IPS-NIHi7 (cell line): Measurements from ENCODE around the gene CD55.
"Not testable (repeated sequence)": the region's sequence is repeated elsewhere in the genome, so short reads cannot be mapped to it uniquely, and the experiment has no call there.

ENCODE experiments used
- DNase-seq: peaks from one replicate; pipeline ENCODE4 v3.0.0; 2012; ENCODE audit warnings: mixed read lengths; ENCODE audit errors: extremely low spot score

Gene CD55

DNA sequence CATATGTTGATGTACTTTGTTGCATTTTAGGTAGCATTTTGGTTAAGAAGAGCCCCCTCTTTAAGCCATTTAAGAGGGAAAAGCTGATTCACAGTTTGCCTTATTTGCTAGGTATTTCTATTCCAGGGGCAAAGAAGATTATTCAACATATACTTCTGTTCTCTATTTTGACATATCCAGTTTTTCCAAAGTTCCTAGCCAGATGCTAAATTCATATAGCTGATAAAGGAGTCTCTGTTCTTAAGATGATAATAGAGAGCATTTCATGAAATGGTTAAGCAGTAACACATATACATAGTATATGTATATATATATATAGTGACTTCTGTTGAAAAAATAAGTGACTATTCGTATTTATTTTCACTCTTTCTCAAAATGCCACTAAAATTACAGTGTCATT, 15.5 kb upstream of the CD55 start:
- no peak for DNase-seq

DNA sequence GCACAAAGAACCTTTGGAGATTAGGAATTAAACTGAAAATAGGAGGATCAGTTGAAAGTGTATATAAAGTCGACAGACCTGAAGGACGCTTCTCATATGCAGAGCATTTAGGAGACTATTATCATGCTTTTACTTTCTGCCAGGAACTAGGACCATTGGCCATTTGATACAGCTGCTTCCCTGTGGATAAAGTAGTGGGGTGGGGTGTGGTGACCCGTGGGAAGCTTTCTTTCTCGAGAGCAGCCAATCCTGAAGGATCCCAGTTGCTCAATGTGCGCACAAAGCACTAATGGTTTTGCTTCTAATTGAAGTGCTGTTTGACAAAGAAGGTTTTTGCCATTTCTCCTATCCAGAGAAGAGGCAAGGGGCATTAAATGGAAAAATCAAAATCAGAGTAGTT, 14.9 kb upstream of the CD55 start:
- no peak for DNase-seq

DNA sequence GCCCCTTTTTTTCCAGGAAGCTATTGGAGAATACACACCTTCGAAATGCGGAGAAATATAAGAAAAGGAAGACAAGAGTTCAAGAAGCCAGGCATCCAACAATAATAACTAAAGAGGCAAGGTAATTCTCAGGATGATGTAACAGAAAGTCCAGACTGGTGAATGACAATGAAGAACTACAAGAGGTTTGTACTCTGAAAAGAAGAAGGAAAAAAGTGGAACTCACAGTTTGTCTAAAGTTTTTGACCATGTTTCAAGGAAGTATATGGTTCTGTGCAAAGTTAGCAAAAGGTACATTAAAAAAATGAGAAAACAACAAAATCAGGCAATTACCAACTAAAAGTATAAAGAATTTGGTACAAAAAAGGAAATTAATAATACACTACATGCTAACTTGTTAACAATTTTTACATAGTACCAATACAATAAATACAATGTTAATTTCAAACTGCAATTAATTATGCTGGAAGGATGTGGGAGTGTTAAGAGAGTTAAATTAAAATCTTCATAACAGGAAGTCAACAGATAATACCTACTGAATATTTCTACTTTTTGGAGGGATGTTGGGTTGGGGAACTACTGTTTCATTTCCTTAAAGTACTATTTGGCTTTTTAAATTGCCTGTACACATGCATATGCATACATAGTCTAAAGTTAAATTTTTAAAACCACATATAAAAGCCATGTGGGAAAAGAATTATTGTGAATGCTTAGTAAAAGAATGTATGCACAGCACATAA, 12.9 kb upstream of the CD55 start:
- DNase-seq: no peak

DNA sequence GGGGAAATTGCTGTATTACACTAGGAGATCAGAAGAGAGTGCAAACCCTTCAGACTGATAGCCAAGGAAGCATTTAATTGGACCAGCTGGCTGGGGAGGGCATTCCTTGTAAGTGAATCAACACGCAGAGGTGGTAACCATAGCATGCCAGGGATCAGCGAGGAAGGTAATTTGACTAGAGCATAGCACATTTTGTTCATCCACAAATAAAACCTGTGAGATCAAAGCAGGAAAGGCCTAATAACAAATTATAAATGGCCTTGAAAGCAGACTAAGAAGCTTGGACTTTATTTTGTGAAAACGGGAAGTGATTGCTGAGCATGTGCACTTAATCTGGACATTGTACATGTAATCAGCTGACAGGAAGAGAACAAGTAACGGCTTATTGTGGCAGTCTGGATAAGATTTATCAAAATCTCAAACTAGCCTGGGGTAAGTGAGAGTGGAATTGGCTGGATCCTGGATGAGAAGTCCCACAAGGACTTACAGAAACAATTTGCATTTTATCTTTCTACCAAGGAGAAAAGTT, 11.7 kb upstream of the CD55 start:
- peak; percentile 39 for DNase-seq

DNA sequence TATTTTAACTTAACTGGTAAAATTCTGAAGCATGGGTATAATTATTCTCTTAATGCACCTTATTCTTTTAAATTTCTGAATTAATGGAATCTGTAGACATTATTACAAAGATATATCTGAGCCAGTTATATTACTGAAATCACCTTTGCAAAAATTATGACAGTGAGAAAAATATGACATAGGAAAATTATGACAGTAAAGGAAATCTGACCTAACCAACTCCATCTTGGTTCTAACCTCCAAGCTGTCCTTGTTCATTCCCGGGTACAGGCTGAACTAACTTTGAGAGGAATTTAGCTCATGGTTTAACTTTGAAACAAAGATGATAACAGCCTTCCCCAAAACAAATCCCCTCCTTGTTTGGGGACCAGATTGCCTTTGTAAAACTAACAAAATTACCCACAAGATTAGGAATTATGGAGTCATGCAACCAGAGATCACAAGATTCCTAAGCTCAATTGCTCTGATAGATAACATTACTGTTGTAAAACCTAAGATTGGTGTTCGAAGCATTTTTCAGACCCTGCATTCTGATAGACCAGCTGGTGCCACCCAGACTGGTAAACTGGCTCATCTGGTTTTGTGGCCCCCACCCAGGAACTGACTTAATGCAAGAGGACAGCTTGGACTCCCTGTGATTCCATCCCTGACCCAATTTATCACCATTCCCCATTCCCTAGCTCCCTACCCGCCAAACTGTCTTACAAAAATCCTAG, 9.4 kb upstream of the CD55 start:
- DNase-seq: no peak

DNA sequence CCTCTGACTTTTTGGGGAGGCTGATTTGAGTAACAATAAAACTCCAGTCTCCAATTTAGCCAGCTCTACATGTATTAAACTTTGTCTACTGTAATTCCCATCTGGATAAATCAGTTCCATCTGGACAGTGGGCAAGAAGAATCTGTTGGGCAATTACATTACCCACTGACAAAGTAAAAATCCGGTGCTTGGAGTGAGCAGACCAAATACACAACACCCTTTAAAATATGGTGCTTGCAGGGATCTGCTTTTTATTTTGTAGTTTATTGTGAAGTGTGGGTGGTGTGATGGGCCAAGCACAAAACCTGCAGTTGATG, 8.9 kb upstream of the CD55 start:
- no peak for DNase-seq

DNA sequence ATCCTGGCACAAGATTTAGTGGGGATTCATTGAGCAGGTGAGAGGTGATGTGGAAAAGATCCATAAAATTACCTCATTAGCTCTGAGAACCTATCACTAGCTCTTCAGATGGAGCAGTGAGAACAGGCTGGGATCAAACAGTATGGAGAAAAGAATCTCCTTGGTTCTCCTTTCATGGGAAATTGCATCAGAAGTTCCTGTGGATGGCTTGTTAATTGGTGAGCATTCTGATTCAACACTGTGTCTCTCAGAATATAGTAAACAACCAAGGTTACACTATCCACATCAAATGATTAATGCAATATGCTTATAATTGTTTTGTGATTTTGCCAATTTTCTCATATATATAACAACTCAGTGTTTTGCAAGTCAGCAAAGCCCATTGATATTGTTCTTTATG, 8.3 kb upstream of the CD55 start:
- no peak for DNase-seq

DNA sequence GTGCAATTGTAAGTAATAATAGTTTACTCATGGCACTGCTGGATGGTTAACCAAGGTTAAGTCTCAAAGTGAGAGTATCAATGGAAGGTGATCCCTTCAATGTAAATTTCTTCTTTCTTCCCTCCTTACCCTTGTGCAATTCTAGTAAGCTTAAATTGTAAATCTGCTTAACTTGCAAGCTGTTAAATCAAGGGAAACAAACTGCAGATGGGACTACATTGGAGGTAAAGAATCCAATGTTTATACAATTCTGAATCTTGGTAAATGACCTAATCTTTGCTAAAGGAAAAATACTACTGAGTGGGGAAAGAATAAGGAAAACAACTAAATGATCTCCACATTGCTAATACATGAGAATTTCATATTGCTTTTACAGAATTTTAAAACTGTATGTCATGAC, 6.7 kb upstream of the CD55 start:
- no peak for DNase-seq

DNA sequence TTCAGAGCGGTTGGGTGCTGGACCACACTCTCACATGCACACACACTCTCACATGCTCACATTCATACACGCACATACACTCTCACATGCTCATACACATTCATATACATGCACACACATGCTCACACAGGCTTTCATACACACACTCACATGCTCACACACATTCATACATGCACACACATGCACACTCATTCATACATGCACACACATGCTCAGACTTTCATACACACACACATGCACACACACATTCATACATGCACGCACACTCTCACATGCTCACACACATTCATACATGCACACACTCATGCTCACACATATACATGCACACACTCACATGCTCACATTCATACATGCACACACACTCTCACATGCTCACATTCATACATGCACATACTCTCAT, 6.0 kb upstream of the CD55 start:
- no peak for DNase-seq

DNA sequence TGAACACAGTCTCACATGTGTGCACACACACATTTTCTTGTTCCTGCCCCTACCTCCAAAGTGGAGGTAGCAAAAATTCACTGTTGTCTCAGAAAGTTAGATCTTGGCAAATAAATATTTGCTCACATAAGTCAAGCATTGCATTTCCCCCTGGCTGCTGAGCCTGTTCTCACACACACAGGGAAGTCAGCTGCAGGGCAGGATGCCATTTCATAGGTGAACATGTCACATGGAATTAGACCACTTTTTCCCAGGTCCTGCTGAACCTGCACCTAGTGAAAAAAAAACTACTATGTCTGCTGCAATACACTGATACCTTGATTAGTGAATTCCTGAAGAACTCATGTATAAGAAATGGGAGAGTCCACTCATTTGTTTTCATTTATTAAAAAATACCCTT, 5.3 kb upstream of the CD55 start:
- no peak for DNase-seq

DNA sequence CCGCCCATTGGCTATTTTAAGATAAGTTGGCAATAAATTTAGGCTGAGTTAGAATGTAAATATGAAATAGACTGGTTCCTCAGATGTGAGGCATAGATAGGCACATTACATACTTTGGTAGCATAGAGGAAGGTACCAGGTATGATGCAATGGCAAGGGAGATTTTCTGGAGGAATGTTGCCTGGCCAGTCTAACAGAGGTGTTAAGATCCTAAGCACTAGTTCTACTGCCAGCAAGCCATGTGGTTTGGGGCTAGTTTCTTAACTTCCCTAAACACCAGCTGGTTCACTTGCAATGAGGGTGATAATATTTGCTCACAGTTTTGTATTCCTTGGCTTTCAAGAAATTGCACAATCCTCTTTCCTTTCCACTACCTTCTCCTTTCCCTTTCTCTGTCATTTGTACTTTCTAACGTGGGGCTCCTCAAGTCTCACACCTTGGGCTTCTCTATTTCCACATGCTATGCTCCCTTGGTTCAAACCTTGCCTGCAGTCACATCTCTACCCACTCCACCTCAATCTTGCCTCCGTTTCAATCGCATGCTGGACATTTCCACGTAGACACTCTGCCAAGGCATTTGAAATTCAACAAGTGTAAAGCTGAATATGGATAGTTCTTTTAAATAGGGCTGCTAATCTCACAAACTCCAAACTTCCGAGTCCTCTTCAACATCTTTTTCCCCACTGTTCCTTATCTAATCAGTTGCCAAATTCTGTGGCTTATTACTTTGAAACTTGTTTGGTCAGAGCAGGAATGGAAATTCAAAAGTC, 4.7 kb upstream of the CD55 start:
- peak; percentile 34 for DNase-seq

DNA sequence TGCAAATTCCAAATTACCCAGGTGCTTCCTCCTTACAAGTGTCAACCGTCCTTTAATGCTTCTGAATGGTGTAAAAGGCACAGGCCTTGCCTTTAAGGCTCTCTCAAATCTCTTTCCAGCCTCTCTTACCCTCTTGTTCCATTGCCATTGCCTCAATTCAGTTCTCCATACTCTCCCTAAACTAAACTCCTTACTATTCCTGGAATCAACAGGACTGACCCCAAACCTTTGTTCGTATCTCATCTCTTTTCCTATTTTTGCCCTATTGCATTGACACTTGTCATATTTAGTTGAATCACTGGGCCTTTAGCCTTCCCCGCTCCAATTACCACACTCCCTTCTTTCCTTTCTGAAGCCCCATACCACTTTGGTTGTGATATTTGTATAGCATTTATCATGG, 3.9 kb upstream of the CD55 start:
- no peak for DNase-seq

DNA sequence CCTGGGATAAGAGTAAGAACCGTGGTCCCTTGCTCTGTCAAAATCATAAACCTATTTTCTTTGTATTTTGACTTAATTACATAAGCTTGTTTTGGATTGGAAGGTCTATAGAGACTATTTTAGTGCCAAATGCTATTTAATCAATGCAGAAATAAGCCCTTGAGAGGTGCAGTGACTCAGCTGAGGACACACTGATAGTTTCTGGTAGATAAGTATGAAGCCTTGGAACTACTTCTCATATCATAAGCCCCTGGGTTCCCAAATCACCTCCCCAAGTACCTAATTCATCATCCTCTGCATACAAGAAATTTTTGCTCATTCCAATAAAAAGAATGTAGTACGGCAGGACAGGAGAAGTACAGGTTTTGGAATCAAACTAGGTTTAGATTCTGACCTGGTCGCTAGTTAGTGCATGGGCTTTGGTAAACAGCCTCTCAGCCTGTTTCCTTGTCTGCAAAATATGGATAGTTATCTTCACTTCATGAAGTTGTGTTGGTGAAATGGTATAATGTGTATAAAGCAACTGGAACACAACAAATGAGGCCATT, 3.3 kb upstream of the CD55 start:
- DNase-seq: no peak

DNA sequence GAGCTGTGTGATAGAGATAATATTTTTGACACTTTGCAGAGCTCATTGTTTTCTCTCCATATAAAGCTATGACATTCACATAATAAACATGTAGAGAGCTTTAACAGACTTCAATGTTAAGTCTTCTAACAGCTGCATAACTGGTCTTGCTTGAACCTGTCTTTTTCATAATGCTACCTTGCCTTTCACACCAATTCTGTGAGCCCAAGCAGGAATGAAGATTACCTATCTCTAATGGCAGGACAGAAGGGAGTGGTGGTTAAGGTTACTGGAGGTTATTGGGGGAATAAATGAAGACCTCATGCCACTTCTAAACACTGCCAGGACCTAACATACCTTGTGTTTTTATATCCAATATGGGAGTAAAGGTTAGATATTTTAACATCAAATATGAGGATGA, 2.3 kb upstream of the CD55 start:
- DNase-seq: no peak

DNA sequence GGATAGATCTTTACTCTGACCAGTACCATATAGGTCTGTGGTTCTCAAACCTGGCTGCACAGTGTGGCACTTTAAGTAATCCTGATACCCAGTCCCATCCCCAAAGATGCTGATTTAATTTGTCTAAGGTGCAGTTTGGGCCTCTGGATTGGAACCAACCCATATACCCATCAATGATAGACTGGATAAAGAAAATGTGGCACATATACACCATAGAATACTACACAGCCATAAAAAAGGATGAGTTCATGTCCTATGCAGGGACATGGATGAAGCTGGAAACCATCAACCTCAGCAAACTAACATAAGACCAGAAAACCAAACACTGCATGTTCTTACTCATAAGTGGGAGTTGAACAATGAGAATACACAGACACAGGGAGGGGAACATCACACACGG, 1.4 kb upstream of the CD55 start:
- DNase-seq: not testable (repeated sequence)

DNA sequence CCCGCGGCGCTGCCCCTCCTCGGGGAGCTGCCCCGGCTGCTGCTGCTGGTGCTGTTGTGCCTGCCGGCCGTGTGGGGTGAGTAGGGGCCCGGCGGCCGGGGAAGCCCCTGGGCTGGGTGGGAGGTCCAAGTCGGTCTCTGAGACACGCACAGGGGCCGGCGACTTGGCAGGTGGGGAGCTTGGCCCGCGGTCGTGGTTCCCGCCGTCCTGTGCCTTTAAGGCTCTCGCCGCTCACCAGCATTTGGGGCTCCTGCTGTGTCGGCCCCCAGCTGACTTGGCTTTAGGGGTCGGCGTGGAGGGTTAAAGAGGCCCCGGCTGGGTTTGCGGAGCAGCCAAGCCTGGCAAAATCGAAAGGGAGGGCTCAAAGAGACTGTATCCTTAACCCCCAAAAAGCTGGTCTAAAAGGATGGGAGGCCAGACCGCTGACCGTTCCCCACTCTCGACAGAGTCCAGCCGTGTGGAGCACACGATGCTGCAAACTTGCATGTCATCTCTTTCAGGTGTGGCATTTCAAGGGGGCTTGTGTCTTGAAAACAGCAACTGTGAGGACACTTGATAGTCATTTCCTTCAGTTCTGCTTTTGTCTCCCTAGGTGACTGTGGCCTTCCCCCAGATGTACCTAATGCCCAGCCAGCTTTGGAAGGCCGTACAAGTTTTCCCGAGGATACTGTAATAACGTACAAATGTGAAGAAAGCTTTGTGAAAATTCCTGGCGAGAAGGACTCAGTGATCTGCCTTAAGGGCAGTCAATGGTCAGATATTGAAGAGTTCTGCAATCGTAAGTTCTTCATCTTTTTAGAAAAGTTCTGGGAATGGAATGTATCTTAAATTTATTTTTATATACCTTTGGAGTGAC, 540 bp downstream of the CD55 start:
- no peak for DNase-seq

DNA sequence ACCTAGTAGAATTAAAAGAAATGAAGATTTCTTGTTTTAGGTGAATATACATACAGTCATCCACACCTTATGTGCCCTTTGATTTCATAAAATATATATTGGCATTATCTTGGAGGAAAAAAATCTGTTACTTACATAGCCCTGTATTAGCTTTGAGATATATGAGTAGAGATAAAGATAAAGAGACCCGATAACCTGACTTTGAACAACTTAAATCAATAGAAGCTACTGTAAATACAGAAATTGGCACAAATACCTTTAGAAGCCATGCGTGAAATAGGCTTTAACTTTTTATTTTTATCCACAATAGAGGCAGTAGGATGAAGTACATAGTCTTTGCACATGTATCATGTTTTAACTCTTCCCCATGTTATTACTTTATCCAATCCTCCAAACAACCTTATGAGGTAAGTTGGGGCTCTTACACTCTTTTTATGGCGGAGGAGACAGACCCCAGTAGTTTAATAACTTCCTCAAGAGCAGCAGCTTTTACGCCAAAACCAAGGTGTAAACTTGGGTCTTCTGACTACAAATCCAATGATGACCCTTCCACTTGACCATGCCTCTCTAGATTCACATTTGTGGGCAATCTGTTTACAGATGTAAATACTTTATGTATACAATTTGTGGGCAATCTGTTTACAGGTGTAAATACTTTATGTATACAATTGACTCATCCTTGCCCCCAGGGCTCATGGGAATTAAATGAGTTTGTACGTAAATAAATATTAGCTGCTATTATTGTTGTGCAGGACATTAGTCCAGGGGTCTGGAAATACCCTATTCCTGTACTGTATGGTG, 2.1 kb downstream of the CD55 start:
- no peak for DNase-seq

DNA sequence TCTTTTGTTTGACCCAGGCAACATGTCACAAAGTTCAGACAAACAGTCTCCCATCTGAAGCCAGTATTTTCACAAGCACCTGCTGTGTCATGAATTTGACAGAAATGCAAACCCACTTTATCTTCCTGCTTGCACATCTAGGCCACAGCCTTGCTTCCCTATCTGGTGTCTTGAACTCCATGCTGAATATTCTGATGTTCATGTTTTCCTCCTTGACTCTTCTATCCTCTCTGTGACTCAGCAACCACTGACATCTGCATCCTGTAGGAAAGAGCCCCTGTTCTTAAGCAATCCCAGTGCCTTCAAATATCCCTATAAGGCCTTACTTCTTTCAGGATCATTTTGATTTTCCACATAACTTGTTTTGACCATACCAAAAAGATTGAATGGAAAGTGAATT, 6.5 kb downstream of the CD55 start:
- DNase-seq: no peak

DNA sequence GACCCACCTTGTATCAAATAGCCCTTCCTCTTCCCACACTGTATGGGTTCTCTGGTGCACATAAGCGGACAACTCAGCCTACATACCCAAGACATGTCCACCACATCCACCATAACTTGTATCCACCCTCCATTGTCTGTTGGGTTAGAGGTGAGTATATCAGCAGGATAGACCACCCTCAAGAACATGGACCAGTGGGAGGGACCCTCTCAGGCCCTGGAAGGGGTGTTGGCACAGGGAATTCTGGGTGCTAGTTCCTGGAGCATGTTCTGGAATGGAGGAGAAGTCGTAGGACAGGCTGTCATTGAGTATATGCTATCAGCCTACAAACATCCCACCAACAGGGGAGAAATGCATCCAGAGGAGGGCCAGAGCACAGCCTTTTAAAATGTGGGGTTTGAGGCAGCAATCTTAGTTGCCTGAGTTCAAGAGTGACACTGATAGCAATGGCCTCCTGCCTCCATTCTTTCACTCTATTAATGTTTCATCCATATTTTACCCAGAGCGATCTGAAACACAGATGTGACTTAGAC, 7.5 kb downstream of the CD55 start:
- DNase-seq: no peak

DNA sequence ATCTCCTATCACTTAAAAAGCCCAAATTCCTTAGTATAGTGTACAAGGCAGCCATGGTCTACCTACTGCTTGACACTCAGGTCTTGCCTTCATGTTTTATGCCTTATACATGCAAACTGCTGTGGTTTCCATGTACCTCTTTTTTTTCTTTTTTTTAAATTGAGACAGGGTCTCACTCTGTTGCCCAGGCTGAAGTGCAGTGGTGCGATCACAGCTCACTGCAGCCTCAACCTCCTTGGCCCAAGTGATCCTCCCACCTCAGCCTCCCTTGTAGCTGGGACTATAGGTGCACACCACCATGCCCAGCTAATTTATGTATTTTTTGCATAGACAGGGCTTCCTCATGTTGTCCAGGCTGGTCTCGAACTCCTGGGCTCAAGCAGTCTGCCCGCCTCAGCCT, 8.0 kb downstream of the CD55 start:
- no peak for DNase-seq
